GM19397 (cell line): ENCODE data around the gene CRABP1.

Source experiments
- ATAC-seq: cut with Tn5 transposase; IDR thresholded peaks from one replicate; pipeline ENCODE4 v1.9.1; 2021; ENCODE audit warnings: mild to moderate bottlenecking, moderate library complexity; ENCODE audit not compliant: unreplicated experiment

The CRABP1 gene

DNA sequence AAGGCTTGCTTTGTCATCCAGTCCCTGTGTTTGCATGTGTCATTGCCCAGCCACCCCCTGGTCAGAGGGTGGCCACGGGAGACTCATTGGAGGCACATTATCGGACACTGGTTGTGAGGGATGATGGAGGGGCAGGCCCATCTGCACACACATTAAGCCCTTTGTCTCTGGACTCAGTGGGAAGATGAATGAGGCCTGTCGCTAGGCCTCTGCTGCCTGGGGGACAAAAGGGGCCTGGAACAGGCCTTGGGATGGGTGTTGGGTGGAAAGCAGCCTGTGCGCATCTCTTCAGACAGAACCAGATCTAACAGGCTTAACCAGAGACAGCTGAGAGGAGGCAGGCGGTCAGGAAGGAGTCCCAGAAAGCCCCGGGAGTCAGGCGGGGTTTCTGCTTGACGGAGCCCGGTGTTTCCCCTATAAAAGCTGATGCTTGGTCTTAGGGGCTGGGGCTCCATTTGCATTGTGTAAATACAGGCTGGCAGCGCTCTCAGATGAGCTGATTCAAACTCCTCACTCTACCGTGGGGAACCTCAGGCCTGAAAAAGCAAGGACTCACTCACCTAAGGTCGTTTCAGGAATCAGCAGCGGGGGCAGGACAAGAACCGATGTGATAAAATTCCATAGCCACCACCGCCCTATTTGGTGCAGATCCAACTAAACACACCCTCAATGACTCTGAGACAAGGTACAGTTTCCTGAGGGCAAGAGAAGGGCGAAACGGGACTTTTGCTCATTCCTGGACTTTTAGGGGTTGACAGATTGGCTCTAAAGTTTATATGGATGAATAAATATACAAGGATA lies 23.7 kb upstream of the CRABP1 start:
- ATAC-seq: no peak

DNA sequence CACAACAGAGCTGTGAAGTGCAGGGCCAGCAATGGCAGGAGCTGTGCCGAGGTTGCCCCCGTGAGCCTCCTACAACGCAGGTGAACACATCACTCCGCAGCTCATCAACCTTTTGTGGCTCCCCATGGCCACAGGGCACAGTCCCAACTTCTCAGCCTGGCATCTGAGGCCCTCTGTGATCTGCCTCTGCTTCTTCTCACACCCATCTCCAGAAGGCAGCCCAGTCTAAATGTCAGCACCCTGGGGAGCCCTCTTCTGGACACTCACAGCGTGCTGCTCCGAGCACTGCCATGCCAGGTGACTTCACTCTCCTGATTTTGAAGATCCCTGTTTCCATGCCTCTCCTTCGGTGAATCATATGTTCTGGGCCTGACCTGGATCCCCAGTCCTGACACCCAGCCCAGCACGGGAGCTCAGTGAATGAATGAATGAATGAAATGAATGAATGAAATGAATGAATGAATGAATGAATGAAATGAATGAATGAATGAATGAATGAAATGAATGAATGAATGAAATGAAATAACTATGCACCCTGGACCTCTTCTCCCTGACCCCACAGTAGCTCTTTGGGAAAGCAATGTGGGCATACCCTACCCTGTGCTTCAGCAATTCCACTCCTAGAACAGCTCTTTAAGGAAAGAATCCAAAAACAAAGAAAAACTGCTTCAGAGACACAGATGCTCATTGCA lies 22.9 kb upstream of the CRABP1 start:
- no peak for ATAC-seq

GRCh38 chr15:78319588-78319987 lies 20.6 kb upstream of the CRABP1 start:
- ATAC-seq: no peak

GRCh38 chr15:78320183-78320582 lies 20.0 kb upstream of the CRABP1 start:
- ATAC-seq: no peak

- ATAC-seq: no peak
These were observed 19.0 kb upstream of the CRABP1 start for GRCh38 chr15:78321041-78321570.

DNA sequence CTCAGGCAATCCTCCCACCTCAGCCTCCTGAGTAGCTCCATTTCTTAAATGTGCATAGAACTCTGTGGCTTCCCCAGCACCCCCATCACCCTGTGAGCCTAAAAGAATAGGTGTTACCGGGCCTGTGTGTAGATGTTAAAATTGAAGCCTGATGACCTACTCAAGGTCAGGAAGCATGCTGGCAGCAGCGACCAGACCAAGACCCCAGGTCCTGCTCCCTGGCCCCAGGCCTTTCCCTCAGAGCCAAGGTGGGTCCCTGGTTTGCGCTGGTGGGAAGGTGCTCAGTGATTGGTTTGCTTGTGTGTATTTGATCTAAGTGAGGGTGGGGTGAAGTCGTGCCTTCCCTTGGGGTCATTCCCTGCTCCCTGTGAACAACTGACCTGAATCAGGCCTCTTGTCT lies 18.4 kb upstream of the CRABP1 start:
- no peak for ATAC-seq

DNA sequence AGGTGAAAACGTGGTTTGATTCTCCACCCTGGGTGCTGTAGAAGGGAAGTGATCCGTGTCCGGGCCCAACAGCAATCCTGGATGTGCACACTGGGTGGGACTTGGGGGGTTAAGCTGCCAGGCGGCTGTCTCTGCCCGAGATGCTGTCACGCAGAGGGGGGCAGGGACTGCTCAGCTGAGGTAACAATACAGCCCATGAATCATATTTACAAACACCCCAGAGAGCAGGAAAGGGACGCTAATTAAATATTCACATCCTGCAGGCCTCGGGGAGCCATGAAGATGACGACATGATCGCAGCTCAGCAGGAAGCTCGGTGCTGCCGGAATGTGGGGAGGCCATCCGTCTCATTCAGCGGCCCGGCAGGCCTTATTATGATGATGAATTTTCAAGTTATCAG lies 17.9 kb upstream of the CRABP1 start:
- no peak for ATAC-seq

DNA sequence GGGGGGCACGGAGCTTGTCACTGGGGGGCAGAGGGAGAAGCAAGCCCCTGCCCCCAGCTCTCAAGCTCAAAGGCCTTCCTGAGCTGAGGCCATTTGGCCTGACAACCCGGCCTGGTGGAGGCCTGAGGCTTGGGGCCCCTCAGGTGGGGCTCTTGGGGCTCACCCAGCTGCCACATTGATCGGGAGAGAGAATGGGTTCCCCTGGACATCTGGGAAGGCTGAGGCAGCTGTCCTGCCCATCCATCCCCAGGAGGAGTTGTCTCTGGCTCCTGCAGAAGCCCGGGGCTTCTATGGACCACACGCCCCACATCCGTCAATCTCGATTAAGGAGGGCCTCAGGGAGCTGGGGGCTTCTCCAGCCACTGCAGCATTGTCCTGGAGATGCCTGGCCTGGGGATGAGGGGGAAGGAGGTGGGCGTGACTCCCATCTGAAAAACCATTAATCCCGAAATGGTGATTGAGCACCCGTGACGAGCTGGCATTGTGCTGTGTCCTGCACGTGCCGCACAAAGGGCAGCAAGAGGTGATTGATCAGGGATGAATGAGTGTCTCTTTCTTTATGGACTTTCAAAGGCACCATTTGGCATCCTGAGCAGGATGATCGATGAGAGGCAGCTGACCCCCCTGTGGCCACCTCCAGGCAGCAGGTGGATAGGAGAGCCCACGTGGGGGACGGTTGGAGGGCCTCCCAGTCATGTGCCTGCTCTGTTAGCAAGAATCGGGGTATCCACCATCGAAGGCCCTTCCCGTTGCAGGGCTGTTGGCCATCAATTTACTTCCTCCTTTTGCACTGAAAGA lies 17.2 kb upstream of the CRABP1 start:
- ATAC-seq: no peak

- ATAC-seq: no peak
These were observed 16.5 kb upstream of the CRABP1 start for GRCh38 chr15:78323693-78324092.

- ATAC-seq: no peak
These were observed 16.0 kb upstream of the CRABP1 start for GRCh38 chr15:78324144-78324543.

GRCh38 chr15:78325092-78325843 lies 14.9 kb upstream of the CRABP1 start:
- ATAC-seq: no peak

GRCh38 chr15:78327466-78327865 lies 12.7 kb upstream of the CRABP1 start:
- ATAC-seq: no peak

GRCh38 chr15:78329625-78330024 lies 10.5 kb upstream of the CRABP1 start:
- no peak for ATAC-seq

- ATAC-seq: no peak
These were observed 5.3 kb upstream of the CRABP1 start for GRCh38 chr15:78334845-78335244.

GRCh38 chr15:78335985-78336384 lies 4.2 kb upstream of the CRABP1 start:
- ATAC-seq: no peak

GRCh38 chr15:78338781-78339180 lies 1.4 kb upstream of the CRABP1 start:
- ATAC-seq: no peak

GRCh38 chr15:78339559-78339958 lies 594 bp upstream of the CRABP1 start:
- ATAC-seq: no peak

GRCh38 chr15:78341057-78341987 lies 1.2 kb downstream of the CRABP1 start:
- no peak for ATAC-seq

- ATAC-seq: no peak
These were observed 1.9 kb downstream of the CRABP1 start for GRCh38 chr15:78342021-78342420.
